Caco-2 (cell line): Measurements from ENCODE around the gene SNIP1. TPM values are rescaled to one million over a fixed set of nuclear protein-coding genes. Genes with fewer than 3 reads are reported as not detected.
A peak's percentile ranks its signal among the peaks of the same experiment; 100 is the strongest.
"Not testable (repeated sequence)": the region's sequence is repeated elsewhere in the genome, so short reads cannot be mapped to it uniquely, and the experiment has no call there.

Source experiments
- BruUV-seq: library from RNA; stranded (reverse); fragments of 400-500 nt; replicated peaks from 2 replicates; lab custom pipeline; 2021; lab: Mats Ljungman, UMichigan
- CTCF ChIA-PET: fragments of 300-600 bp; sonication (Branson Sonifier 250); formaldehyde crosslinking; loops from one replicate; lab custom pipeline; 2022; ENCODE audit warnings: antibody characterized with exemption; lab: Charles Lee
- POLR2A ChIA-PET: fragments of 300-600 bp; sonication (Branson Sonifier 250); formaldehyde crosslinking; loops from one replicate; lab custom pipeline; 2022; ENCODE audit warnings: antibody characterized with exemption; lab: Charles Lee
- DNase-seq, 2 experiments: peaks; one replicate each; pipeline versions ENCODE4 v3.0.0 to v3.0.0-alpha.2; 2020 to 2022
- H3K27me3 ChIP-seq: replicated peaks from 2 replicates; pipeline ENCODE4 v1.6.0; 2011; ENCODE audit warnings: low read length; ENCODE audit not compliant: control insufficient read depth, insufficient read depth
- H3K36me3 ChIP-seq: 2 replicates; pipeline ENCODE4 v1.5.1; 2011; ENCODE audit warnings: low read length; ENCODE audit not compliant: control insufficient read depth, insufficient read depth
- H3K4me1 ChIP-seq: fragments of 250-450 bp; sonication (Bioruptor Pico); 2 replicates; pipeline ENCODE4 v1.5.1; 2020; ENCODE audit warnings: mild to moderate bottlenecking
- H3K4me3 ChIP-seq: 2 replicates; pipeline ENCODE4 v1.5.1; 2011; ENCODE audit warnings: low read depth, mild to moderate bottlenecking, control low read depth, low read length
- H3K9me3 ChIP-seq: fragments of 250-450 bp; sonication (Bioruptor Pico); 2 replicates; pipeline ENCODE4 v1.5.1; 2020; ENCODE audit warnings: mild to moderate bottlenecking, moderate library complexity
- H3K27ac Mint-ChIP-seq: one replicate; pipeline ENCODE4 v1.8.0; 2022; ENCODE audit warnings: mixed read lengths; ENCODE audit not compliant: unreplicated experiment
- H3K27me3 Mint-ChIP-seq: one replicate; pipeline ENCODE4 v1.8.0; 2022; ENCODE audit warnings: mixed read lengths; ENCODE audit not compliant: insufficient read depth, unreplicated experiment
- H3K36me3 Mint-ChIP-seq: one replicate; pipeline ENCODE4 v1.8.0; 2022; ENCODE audit warnings: mild to moderate bottlenecking, mixed read lengths; ENCODE audit not compliant: insufficient read depth, unreplicated experiment
- H3K4me1 Mint-ChIP-seq: one replicate; pipeline ENCODE4 v1.8.0; 2022; ENCODE audit warnings: low read depth, mixed read lengths; ENCODE audit not compliant: unreplicated experiment
- H3K4me3 Mint-ChIP-seq: one replicate; pipeline ENCODE4 v1.8.0; 2022; ENCODE audit warnings: mild to moderate bottlenecking, moderate library complexity, mixed read lengths; ENCODE audit not compliant: unreplicated experiment
- H3K9me3 Mint-ChIP-seq: one replicate; pipeline ENCODE4 v1.8.0; 2022; ENCODE audit warnings: mixed read lengths; ENCODE audit not compliant: unreplicated experiment
- intact Hi-C: fragments of 100-400 bp; cut with micrococcal nuclease; formaldehyde crosslinking; loops from one replicate; pipeline ENCODE4 v1.10.0; 2022; ENCODE audit not compliant: unreplicated experiment
- total RNA-seq: library from RNA; stranded (reverse); gene quantifications from 2 replicates; pipeline ENCODE4 v1.2.3, GENCODE V29; 2022
- TF ChIP-seq, protein P1 (sequence below), 2 experiments: fragments of 200-600 bp in 1 of 2; IDR thresholded peaks; 1 replicate in 1 of 2; 2 replicates in 1 of 2; pipeline versions ENCODE4 v1.5.1 to v1.8.0; 2011 to 2022; ENCODE audit warnings: antibody characterized with exemption in 1 of 2, control low read depth in 1 of 2, inconsistent platforms in 1 of 2, low read depth in 1 of 2, low read length in 1 of 2, mild to moderate bottlenecking in 1 of 2, moderate library complexity in 1 of 2; ENCODE audit not compliant: insufficient read depth in 1 of 2, severe bottlenecking in 1 of 2, unreplicated experiment in 1 of 2

SNIP1 gene
- total RNA-seq, 1 experiment from 2014 or later: 13.7 TPM

DNA sequence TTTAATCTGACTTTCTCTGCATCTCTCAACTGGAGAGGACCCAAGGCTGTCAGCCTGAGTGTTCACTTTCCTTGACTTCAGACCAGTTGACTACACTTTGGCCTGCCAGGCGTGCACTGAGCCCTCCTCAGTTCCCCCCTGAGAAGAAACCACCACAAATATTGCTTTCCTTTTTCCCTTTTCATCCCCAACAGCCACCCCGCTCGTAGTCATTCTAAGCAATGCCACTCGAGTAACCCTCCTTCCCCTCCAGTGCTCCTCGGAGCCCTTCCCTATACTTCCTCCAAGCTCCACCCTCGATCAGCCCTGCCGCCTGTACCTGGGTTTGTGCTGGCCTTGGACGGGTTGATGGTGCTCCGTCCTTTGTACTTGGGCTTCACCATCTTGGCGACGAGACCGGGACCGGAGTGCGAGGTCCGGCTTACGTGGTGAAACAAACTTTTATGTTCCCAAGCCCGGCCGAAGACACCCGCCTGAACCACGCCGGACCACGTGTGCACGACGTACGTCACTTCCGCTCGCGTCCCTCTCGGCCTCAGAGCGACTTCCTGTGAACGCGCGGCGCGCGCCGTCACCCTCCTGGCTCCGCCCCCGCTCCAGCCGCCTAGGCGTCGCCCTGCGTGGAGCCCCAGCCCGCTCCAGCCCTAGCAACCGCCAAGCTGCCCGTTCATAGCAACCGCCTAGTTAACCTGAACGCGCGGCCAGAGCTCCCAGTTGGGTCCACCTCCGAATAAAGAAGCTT is 41.5 kb upstream of the SNIP1 start, which contains the start of gene GNL2:
TSS of gene GNL2 (minus strand) at position 498 of the 742 bp plus-strand sequence. CDS start at position 383, 115 bp downstream.
- Histone ChIP-seq H3K27me3 (no peaks in the 10 kb centered on the region), H3K9me3 (no peaks in the 10 kb centered on the region), H3K4me1 (0 out of 2 replicates have a peak, but pooled peaks cover 6% of the 10 kb centered on the region), H3K4me3 (peak within 1 kb of the TSS; percentile 53), H3K36me3 (no peaks in the 10 kb centered on the region)
- CTCF ChIA-PET: interaction anchor here (1.4 kb wide), 2 partner anchors 81 to 95 kb away, joined by 4 to 5 read pairs; partner anchors contain the start of gene MEAF6
- H3K4me1 Mint-ChIP-seq: no peaks in the 10 kb centered on the region
- peak; percentile 91 to 94 for DNase-seq
- TF ChIP-seq, protein P1, sequence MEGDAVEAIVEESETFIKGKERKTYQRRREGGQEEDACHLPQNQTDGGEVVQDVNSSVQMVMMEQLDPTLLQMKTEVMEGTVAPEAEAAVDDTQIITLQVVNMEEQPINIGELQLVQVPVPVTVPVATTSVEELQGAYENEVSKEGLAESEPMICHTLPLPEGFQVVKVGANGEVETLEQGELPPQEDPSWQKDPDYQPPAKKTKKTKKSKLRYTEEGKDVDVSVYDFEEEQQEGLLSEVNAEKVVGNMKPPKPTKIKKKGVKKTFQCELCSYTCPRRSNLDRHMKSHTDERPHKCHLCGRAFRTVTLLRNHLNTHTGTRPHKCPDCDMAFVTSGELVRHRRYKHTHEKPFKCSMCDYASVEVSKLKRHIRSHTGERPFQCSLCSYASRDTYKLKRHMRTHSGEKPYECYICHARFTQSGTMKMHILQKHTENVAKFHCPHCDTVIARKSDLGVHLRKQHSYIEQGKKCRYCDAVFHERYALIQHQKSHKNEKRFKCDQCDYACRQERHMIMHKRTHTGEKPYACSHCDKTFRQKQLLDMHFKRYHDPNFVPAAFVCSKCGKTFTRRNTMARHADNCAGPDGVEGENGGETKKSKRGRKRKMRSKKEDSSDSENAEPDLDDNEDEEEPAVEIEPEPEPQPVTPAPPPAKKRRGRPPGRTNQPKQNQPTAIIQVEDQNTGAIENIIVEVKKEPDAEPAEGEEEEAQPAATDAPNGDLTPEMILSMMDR (IDR thresholded peaks at IDR 0.05; ENCODE audit: insufficient read depth in 1 of 2, low read depth in 1 of 2, low read length in 1 of 2, severe bottlenecking in 1 of 2, unreplicated experiment in 1 of 2): no peak
- intact Hi-C loops: no loop called here
- H3K27me3 Mint-ChIP-seq: no peaks in the 10 kb centered on the region
- peak within 1 kb of the TSS; percentile 100 for H3K4me3 Mint-ChIP-seq
- POLR2A ChIA-PET: interaction anchor here (0.6 to 1.4 kb wide), 3 partner anchors 16 to 96 kb away, joined by 3 to 4 read pairs (median 3); a partner anchor contains a TSS
- TSS peak; percentile 60 for BruUV-seq
- peaks cover 30% of the 10 kb centered on the region for H3K36me3 Mint-ChIP-seq
- H3K9me3 Mint-ChIP-seq: no peaks in the 10 kb centered on the region
- peak within 1 kb of the TSS; percentile 100 for H3K27ac Mint-ChIP-seq

DNA sequence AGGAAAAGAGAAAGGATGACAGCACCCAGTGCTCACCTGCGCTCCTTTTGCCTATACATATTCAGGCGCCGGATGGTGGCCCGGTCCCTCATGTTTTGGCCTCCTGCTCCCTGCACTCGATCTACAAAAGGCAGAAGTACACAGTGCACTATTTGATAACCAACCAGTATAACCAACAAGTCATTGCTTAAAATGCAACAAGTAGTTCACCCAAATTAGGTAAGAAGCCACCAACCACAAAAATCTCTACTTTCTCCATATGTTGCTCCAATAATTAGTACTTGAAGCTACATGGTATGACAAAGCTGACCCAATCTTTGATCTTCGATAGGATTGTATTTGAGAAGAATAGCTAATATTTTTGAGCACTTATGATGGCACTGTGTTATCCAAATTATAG is 39.6 kb upstream of the SNIP1 start:
- ChIA-PET POLR2A (no interaction called here), CTCF (no interaction called here)
- no peaks in the 10 kb centered on the region for H3K36me3 ChIP-seq
- no peaks in the 10 kb centered on the region for H3K9me3 ChIP-seq
- Mint-ChIP-seq H3K4me3 (no peak overlapping the region), H3K4me1 (no peaks in the 10 kb centered on the region), H3K27ac (no peak overlapping the region), H3K9me3 (no peaks in the 10 kb centered on the region), H3K27me3 (no peaks in the 10 kb centered on the region), H3K36me3 (peaks cover 35% of the 10 kb centered on the region)
- no peaks in the 10 kb centered on the region for H3K27me3 ChIP-seq
- no peak for DNase-seq
- TF ChIP-seq, protein P1 (IDR thresholded peaks at IDR 0.05; ENCODE audit: insufficient read depth in 1 of 2, low read depth in 1 of 2, low read length in 1 of 2, severe bottlenecking in 1 of 2, unreplicated experiment in 1 of 2): no peak
- intact Hi-C loops: no loop called here
- no TSS peak for BruUV-seq
- no peak overlapping the region for H3K4me3 ChIP-seq
- H3K4me1 ChIP-seq: 0 out of 2 replicates have a peak, but pooled peaks cover 6% of the 10 kb centered on the region

DNA sequence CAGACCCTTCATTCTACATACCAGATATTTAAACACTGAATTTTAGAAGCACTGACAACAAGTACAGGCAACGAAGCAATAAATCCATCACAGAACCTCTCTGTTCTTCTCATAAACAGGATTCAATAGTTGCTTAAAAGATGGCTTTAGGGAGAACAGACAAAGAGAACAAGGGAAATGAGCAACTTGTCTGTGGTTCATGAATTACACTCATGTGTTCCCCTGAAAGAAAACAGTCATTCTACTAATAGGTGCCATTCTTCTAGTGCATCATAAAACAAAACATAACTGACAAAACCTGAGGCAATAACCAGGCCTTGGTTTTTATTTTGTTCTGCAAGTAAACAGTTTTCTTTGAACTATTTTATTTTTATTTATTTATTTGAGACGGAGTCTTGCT is 34.8 kb upstream of the SNIP1 start:
- H3K27me3 Mint-ChIP-seq: no peaks in the 10 kb centered on the region
- Histone ChIP-seq H3K4me3 (no peak overlapping the region), H3K4me1 (no peaks in the 10 kb centered on the region), H3K9me3 (no peaks in the 10 kb centered on the region), H3K27me3 (no peaks in the 10 kb centered on the region), H3K36me3 (no peaks in the 10 kb centered on the region)
- H3K4me3 Mint-ChIP-seq: no peak overlapping the region
- TF ChIP-seq, protein P1 (IDR thresholded peaks at IDR 0.05; ENCODE audit: insufficient read depth in 1 of 2, low read depth in 1 of 2, low read length in 1 of 2, severe bottlenecking in 1 of 2, unreplicated experiment in 1 of 2): no peak
- ChIA-PET POLR2A (no interaction called here), CTCF (no interaction called here)
- DNase-seq: no peak
- H3K27ac Mint-ChIP-seq: no peak overlapping the region
- peaks cover 48% of the 10 kb centered on the region for H3K36me3 Mint-ChIP-seq
- H3K4me1 Mint-ChIP-seq: no peaks in the 10 kb centered on the region
- BruUV-seq: no TSS peak
- no peaks in the 10 kb centered on the region for H3K9me3 Mint-ChIP-seq
- intact Hi-C loops: no loop called here

DNA sequence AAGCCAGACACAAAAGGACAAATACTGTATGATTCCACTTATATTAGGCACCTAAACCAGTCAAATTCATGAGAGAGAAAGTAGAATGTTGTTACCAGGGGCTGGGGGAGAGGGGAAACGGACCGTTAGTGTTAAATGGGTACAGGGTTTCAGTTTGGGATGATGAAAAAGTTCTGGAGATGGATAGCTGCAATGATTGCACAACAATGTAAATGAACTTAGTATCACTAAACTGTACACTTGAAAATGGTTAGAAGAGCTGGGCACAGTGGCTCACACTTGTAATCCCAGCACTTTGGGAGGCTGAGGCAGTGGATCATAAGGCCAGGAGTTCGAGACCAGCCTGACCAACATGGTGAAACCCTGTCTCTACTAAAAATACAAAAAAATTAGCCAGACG is 30.5 kb upstream of the SNIP1 start:
- H3K9me3 ChIP-seq, H3K4me1 ChIP-seq, POLR2A ChIA-PET, DNase-seq, H3K4me3 ChIP-seq, H3K27me3 Mint-ChIP-seq, H3K4me1 Mint-ChIP-seq, intact Hi-C loops, H3K36me3 ChIP-seq, H3K9me3 Mint-ChIP-seq, H3K27me3 ChIP-seq, H3K27ac Mint-ChIP-seq, CTCF ChIA-PET, BruUV-seq, H3K4me3 Mint-ChIP-seq: not testable (repeated sequence)
- H3K36me3 Mint-ChIP-seq: peaks cover 55% of the 10 kb centered on the region
